Measurements from ENCODE around the gene RAB6A.

The RAB6A gene

GRCh38 chr11:73636249-73636648 lies 124.6 kb downstream of the RAB6A start:
- no peak for DNase-seq (ENCODE audit: extremely low read depth, low read depth)
- TF ChIP-seq, protein P1, sequence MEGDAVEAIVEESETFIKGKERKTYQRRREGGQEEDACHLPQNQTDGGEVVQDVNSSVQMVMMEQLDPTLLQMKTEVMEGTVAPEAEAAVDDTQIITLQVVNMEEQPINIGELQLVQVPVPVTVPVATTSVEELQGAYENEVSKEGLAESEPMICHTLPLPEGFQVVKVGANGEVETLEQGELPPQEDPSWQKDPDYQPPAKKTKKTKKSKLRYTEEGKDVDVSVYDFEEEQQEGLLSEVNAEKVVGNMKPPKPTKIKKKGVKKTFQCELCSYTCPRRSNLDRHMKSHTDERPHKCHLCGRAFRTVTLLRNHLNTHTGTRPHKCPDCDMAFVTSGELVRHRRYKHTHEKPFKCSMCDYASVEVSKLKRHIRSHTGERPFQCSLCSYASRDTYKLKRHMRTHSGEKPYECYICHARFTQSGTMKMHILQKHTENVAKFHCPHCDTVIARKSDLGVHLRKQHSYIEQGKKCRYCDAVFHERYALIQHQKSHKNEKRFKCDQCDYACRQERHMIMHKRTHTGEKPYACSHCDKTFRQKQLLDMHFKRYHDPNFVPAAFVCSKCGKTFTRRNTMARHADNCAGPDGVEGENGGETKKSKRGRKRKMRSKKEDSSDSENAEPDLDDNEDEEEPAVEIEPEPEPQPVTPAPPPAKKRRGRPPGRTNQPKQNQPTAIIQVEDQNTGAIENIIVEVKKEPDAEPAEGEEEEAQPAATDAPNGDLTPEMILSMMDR (IDR thresholded peaks at IDR 0.05; ENCODE audit: low read depth, low read length), result no peak

- TF ChIP-seq, protein P1 (IDR thresholded peaks at IDR 0.05; ENCODE audit: low read depth, low read length), result no peak
Measured at GRCh38 chr11:73635721-73636120, 125.2 kb downstream of the RAB6A start.

GRCh38 chr11:73633999-73634398 lies 126.9 kb downstream of the RAB6A start:
- TF ChIP-seq, protein P1 (IDR thresholded peaks at IDR 0.05; ENCODE audit: low read depth, low read length), result no peak
- no peak for DNase-seq (ENCODE audit: extremely low read depth, low read depth)

More at GRCh38 chr11:73635721-73636120, 125.2 kb downstream of the RAB6A start:
- no peak for DNase-seq (ENCODE audit: extremely low read depth, low read depth)

DNA sequence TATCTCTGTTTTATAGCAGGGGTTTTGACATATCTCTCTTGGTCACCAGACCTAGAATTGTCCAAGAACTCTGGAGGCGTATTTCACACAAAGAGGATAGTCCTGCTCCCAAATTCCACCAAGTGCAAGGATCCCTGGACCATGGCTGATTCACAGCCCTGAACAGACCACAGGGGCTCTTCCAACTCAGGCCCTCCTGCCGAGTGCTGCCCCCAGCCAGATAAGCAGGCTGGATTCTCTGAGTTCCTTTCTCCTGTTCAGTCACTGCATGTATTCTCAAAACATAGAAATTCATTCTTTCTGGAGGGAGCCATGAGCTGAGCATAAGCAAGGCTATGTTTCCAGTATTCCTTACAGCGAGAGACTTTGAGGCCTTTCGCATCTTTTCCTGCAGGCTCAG lies 127.9 kb downstream of the RAB6A start:
- TF ChIP-seq, protein P1 (IDR thresholded peaks at IDR 0.05; ENCODE audit: low read depth, low read length), result no peak
- DNase-seq (ENCODE audit: extremely low read depth, low read depth), result no peak

DNA sequence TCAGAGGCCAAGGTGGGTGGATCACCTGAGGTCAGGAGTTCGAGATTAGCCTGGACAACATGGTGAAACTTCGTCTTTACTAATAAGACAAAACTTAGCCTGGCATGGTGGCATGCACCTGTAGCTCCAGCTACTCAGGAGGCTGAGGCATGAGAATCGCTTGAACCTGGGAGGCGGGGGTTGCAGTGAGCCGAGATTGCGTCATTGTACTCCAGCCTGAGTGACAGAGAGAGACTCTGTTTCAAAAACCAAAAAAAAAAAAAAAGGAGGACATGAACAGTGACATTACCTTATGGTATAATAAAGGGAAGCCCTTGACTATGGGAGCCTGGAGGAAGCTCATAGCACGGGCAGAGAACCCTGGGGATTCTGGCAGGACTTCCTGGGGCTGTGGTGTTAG lies 131.0 kb downstream of the RAB6A start:
- DNase-seq (ENCODE audit: extremely low read depth, low read depth), result no peak
- TF ChIP-seq, protein P1 (IDR thresholded peaks at IDR 0.05; ENCODE audit: low read depth, low read length), result no peak

DNA sequence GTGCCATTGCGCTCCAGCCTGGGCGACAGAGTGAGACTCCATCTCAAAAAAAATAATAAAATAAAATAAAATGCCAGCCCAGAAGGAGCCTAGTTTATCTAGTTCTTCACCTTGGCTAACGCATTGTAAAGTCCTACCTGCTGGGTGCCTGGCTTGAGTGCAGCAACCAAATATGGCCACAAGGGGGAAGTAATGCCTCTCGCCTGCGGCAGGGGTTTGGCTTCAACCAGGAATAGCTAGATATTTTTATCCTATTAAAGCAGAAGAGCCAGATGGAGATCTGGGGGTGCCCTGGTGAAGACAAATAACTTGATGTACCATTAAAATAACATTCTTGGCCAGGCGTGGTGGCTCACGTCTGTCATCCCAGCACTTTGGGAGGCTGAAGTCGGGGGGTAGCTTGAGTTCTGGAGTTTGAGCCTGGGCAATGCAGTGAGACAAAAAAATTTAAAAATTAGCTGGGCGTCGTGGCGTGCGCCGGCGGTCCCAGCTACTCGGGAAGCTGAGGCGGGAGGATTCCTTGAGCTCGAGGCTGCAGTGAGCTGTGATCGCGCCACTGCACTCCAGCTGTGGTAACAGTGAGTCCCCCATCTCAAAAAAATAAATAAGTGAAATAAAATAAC lies 135.1 kb downstream of the RAB6A start:
- peak; percentile 29 for DNase-seq (ENCODE audit: extremely low read depth, low read depth)
- TF ChIP-seq, protein P1 (IDR thresholded peaks at IDR 0.05; ENCODE audit: low read depth, low read length), result peak; percentile 89

All from AG09319 (cell line).